Measurements from ENCODE around the gene RBP7.

Gene RBP7

GRCh38 chr1:10031461-10031860 is 34.4 kb downstream of the RBP7 start:
- DNase-seq (ENCODE audit: low spot score): no peak

GRCh38 chr1:10032590-10033358 is 35.7 kb downstream of the RBP7 start, which contains the start of gene UBE4B:
TSS of gene UBE4B (plus strand) at chr1:10032958. CDS start at chr1:10033671, 713 bp downstream.
- peak; percentile 98 for DNase-seq (ENCODE audit: low spot score)

GRCh38 chr1:10033359-10033845 is 36.4 kb downstream of the RBP7 start:
- peak; percentile 47 for DNase-seq (ENCODE audit: low spot score)

GRCh38 chr1:10042746-10043145 is 45.7 kb downstream of the RBP7 start:
- no peak for DNase-seq (ENCODE audit: low spot score)

- no peak for DNase-seq (ENCODE audit: low spot score)
These were observed 48.7 kb downstream of the RBP7 start for GRCh38 chr1:10045480-10046355.

- DNase-seq (ENCODE audit: low spot score): no peak
These were observed 49.5 kb downstream of the RBP7 start for GRCh38 chr1:10046356-10047085.

- DNase-seq (ENCODE audit: low spot score): no peak
These were observed 51.6 kb downstream of the RBP7 start for GRCh38 chr1:10048601-10049000.

- DNase-seq (ENCODE audit: low spot score): no peak
These were observed 53.6 kb downstream of the RBP7 start for GRCh38 chr1:10050611-10051010.

- DNase-seq (ENCODE audit: low spot score): no peak
These were observed 54.6 kb downstream of the RBP7 start for GRCh38 chr1:10051656-10052055.

- DNase-seq (ENCODE audit: low spot score): no peak
These were observed 55.3 kb downstream of the RBP7 start for GRCh38 chr1:10052347-10052746.

GRCh38 chr1:10054465-10054864 is 57.4 kb downstream of the RBP7 start:
- DNase-seq (ENCODE audit: low spot score): no peak

- DNase-seq (ENCODE audit: low spot score): no peak
These were observed 59.6 kb downstream of the RBP7 start for GRCh38 chr1:10056599-10056987.

- DNase-seq (ENCODE audit: low spot score): no peak
These were observed 60.3 kb downstream of the RBP7 start for GRCh38 chr1:10057343-10057742.

GRCh38 chr1:10057796-10058195 is 60.8 kb downstream of the RBP7 start:
- no peak for DNase-seq (ENCODE audit: low spot score)

GRCh38 chr1:10059342-10059718 is 62.3 kb downstream of the RBP7 start:
- DNase-seq (ENCODE audit: low spot score): no peak

GRCh38 chr1:10060311-10061100 is 63.5 kb downstream of the RBP7 start:
- no peak for DNase-seq (ENCODE audit: low spot score)

GRCh38 chr1:10061276-10061675 is 64.2 kb downstream of the RBP7 start:
- no peak for DNase-seq (ENCODE audit: low spot score)

- DNase-seq (ENCODE audit: low spot score): no peak
These were observed 66.8 kb downstream of the RBP7 start for GRCh38 chr1:10063878-10064277.

GRCh38 chr1:10064416-10065343 is 67.7 kb downstream of the RBP7 start:
- no peak for DNase-seq (ENCODE audit: low spot score)

- DNase-seq (ENCODE audit: low spot score): no peak
These were observed 68.3 kb downstream of the RBP7 start for GRCh38 chr1:10065344-10065685.

All from LoVo (cell line).